WTC11 (cell line): ENCODE measurements around the gene NOD1.

Source experiments
- CBFB ChIP-seq: sonication (generic); formaldehyde crosslinking; IDR thresholded peaks from 2 replicates; pipeline ENCODE4 v1.8.1; 2022; ENCODE audit warnings: mild to moderate bottlenecking, low read depth, missing genetic modification reagents
- ETV6 ChIP-seq: sonication (generic); formaldehyde crosslinking; IDR thresholded peaks from 2 replicates; pipeline ENCODE4 v1.8.1; 2022; ENCODE audit warnings: mild to moderate bottlenecking, missing genetic modification reagents
- MYBL2 ChIP-seq: sonication (generic); formaldehyde crosslinking; IDR thresholded peaks from 2 replicates; pipeline ENCODE4 v1.8.1; 2023; ENCODE audit warnings: mild to moderate bottlenecking, moderate library complexity, missing genetic modification reagents
- NR1H2 ChIP-seq: sonication (generic); formaldehyde crosslinking; IDR thresholded peaks from 2 replicates; pipeline ENCODE4 v1.9.0; 2021; ENCODE audit warnings: mild to moderate bottlenecking, moderate library complexity, missing genetic modification reagents
- SP1 ChIP-seq: sonication (generic); formaldehyde crosslinking; conservative IDR thresholded peaks from 2 replicates; pipeline ENCODE4 v1.8.1; 2022; ENCODE audit warnings: missing genetic modification reagents
- TP53 ChIP-seq: sonication (generic); formaldehyde crosslinking; IDR thresholded peaks from 2 replicates; pipeline ENCODE4 v1.8.1; 2023; ENCODE audit warnings: mild to moderate bottlenecking, missing genetic modification reagents
- ZNF138 ChIP-seq: sonication (generic); formaldehyde crosslinking; conservative IDR thresholded peaks from 2 replicates; pipeline ENCODE4 v1.8.1; 2022; ENCODE audit warnings: mild to moderate bottlenecking, moderate library complexity, missing genetic modification reagents
- ZNF317 ChIP-seq: sonication (generic); formaldehyde crosslinking; IDR thresholded peaks from 2 replicates; pipeline ENCODE4 v1.8.1; 2023; ENCODE audit warnings: low read depth, mild to moderate bottlenecking, moderate library complexity, missing genetic modification reagents, borderline replicate concordance
- TF ChIP-seq, protein P1 (sequence below): fragments of 200-600 bp; IDR thresholded peaks from 2 replicates; pipeline ENCODE4 v1.8.0; 2022; ENCODE audit warnings: antibody characterized with exemption
- TF ChIP-seq, protein P2 (sequence below): sonication (generic); formaldehyde crosslinking; IDR thresholded peaks from 2 replicates; pipeline ENCODE4 v1.8.1; 2023; ENCODE audit warnings: mild to moderate bottlenecking, missing genetic modification reagents
- TF ChIP-seq, protein P3 (sequence below): sonication (generic); formaldehyde crosslinking; IDR thresholded peaks from 2 replicates; pipeline ENCODE4 v1.8.1; 2023; ENCODE audit warnings: mild to moderate bottlenecking, missing genetic modification reagents, borderline replicate concordance
- TF ChIP-seq, protein P4 (sequence below): sonication (generic); formaldehyde crosslinking; IDR thresholded peaks from 2 replicates; pipeline ENCODE4 v1.8.1; 2022; ENCODE audit warnings: mild to moderate bottlenecking, missing genetic modification reagents, moderate library complexity, borderline replicate concordance

GRCh38 chr7:30511973-30512662 is 33.5 kb upstream of the NOD1 start:
- TF ChIP-seq, protein P1, sequence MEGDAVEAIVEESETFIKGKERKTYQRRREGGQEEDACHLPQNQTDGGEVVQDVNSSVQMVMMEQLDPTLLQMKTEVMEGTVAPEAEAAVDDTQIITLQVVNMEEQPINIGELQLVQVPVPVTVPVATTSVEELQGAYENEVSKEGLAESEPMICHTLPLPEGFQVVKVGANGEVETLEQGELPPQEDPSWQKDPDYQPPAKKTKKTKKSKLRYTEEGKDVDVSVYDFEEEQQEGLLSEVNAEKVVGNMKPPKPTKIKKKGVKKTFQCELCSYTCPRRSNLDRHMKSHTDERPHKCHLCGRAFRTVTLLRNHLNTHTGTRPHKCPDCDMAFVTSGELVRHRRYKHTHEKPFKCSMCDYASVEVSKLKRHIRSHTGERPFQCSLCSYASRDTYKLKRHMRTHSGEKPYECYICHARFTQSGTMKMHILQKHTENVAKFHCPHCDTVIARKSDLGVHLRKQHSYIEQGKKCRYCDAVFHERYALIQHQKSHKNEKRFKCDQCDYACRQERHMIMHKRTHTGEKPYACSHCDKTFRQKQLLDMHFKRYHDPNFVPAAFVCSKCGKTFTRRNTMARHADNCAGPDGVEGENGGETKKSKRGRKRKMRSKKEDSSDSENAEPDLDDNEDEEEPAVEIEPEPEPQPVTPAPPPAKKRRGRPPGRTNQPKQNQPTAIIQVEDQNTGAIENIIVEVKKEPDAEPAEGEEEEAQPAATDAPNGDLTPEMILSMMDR: no peak
- TF ChIP-seq ZNF138: no peak
- no peak for TF ChIP-seq ETV6 (CRISPR knock-in tag)
- TF ChIP-seq ZNF317 (CRISPR knock-in tag): no peak
- TF ChIP-seq, protein P2, sequence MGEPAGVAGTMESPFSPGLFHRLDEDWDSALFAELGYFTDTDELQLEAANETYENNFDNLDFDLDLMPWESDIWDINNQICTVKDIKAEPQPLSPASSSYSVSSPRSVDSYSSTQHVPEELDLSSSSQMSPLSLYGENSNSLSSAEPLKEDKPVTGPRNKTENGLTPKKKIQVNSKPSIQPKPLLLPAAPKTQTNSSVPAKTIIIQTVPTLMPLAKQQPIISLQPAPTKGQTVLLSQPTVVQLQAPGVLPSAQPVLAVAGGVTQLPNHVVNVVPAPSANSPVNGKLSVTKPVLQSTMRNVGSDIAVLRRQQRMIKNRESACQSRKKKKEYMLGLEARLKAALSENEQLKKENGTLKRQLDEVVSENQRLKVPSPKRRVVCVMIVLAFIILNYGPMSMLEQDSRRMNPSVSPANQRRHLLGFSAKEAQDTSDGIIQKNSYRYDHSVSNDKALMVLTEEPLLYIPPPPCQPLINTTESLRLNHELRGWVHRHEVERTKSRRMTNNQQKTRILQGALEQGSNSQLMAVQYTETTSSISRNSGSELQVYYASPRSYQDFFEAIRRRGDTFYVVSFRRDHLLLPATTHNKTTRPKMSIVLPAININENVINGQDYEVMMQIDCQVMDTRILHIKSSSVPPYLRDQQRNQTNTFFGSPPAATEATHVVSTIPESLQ (CRISPR knock-in tag): no peak
- TF ChIP-seq SP1 (CRISPR knock-in tag): no peak
- no peak for TF ChIP-seq NR1H2 (CRISPR knock-in tag)
- TF ChIP-seq TP53 (CRISPR knock-in tag): no peak
- no peak for TF ChIP-seq CBFB (CRISPR knock-in tag)
- TF ChIP-seq, protein P3, sequence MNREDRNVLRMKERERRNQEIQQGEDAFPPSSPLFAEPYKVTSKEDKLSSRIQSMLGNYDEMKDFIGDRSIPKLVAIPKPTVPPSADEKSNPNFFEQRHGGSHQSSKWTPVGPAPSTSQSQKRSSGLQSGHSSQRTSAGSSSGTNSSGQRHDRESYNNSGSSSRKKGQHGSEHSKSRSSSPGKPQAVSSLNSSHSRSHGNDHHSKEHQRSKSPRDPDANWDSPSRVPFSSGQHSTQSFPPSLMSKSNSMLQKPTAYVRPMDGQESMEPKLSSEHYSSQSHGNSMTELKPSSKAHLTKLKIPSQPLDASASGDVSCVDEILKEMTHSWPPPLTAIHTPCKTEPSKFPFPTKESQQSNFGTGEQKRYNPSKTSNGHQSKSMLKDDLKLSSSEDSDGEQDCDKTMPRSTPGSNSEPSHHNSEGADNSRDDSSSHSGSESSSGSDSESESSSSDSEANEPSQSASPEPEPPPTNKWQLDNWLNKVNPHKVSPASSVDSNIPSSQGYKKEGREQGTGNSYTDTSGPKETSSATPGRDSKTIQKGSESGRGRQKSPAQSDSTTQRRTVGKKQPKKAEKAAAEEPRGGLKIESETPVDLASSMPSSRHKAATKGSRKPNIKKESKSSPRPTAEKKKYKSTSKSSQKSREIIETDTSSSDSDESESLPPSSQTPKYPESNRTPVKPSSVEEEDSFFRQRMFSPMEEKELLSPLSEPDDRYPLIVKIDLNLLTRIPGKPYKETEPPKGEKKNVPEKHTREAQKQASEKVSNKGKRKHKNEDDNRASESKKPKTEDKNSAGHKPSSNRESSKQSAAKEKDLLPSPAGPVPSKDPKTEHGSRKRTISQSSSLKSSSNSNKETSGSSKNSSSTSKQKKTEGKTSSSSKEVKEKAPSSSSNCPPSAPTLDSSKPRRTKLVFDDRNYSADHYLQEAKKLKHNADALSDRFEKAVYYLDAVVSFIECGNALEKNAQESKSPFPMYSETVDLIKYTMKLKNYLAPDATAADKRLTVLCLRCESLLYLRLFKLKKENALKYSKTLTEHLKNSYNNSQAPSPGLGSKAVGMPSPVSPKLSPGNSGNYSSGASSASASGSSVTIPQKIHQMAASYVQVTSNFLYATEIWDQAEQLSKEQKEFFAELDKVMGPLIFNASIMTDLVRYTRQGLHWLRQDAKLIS: no peak
- TF ChIP-seq, protein P4, sequence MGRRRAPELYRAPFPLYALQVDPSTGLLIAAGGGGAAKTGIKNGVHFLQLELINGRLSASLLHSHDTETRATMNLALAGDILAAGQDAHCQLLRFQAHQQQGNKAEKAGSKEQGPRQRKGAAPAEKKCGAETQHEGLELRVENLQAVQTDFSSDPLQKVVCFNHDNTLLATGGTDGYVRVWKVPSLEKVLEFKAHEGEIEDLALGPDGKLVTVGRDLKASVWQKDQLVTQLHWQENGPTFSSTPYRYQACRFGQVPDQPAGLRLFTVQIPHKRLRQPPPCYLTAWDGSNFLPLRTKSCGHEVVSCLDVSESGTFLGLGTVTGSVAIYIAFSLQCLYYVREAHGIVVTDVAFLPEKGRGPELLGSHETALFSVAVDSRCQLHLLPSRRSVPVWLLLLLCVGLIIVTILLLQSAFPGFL: no peak
- TF ChIP-seq MYBL2 (CRISPR knock-in tag): no peak
